ENCODE measurements around the gene FLNB. TPM values are rescaled to one million over a fixed set of nuclear protein-coding genes. Genes with fewer than 3 reads are reported as not detected.
A peak's percentile ranks its signal among the peaks of the same experiment; 100 is the strongest.

The FLNB gene
- total and polyA plus RNA-seq, 2 of the 13 experiments (the other 11 are each of a cell fraction or from before 2014, with no cell fraction given): 106 to 130 TPM

GRCh38 chr3:58102976-58103451, 94.8 kb downstream of the FLNB start (continued):
- TF ChIP-seq CENPT (CRISPR knock-in tag; IDR thresholded peaks at IDR 0.05; ENCODE audit: low read depth): no peak
- no peak for TF ChIP-seq TFDP2 (CRISPR knock-in tag; IDR thresholded peaks at IDR 0.05)
- TF ChIP-seq SOX6 (IDR thresholded peaks at IDR 0.05): no peak
- TF ChIP-seq SOX6 (CRISPR knock-in tag; IDR thresholded peaks at IDR 0.05): peak; percentile 68
- TF ChIP-seq HNF1B (CRISPR knock-in tag; IDR thresholded peaks at IDR 0.05): peak; percentile 85; the same call in 1 of the 2 replicates
- no peak for TF ChIP-seq ZNF121 (CRISPR knock-in tag; IDR thresholded peaks at IDR 0.05)
- no peak for TF ChIP-seq CTCF (CRISPR knock-in tag; IDR thresholded peaks at IDR 0.05)
- TF ChIP-seq CREBL2 (CRISPR knock-in tag; IDR thresholded peaks at IDR 0.05; ENCODE audit: borderline replicate concordance): no peak
- TF ChIP-seq PAXIP1 (CRISPR knock-in tag; conservative IDR thresholded peaks at IDR 0.05): peak; percentile 71
- no peak for TF ChIP-seq ARHGAP35 (CRISPR knock-in tag; IDR thresholded peaks at IDR 0.05; ENCODE audit: borderline replicate concordance)
- no peak for TF ChIP-seq BHLHE40 (IDR thresholded peaks at IDR 0.05; ENCODE audit: low read length)
- no peak for TF ChIP-seq KLF15 (CRISPR knock-in tag; IDR thresholded peaks at IDR 0.05; ENCODE audit: borderline replicate concordance)
- no peak for TF ChIP-seq ZNF788 (CRISPR knock-in tag; IDR thresholded peaks at IDR 0.05; ENCODE audit: borderline replicate concordance)
- TF ChIP-seq ISL2 (CRISPR knock-in tag; IDR thresholded peaks at IDR 0.05): peak; percentile 52; the same call in 1 of the 2 replicates
- no peak for TF ChIP-seq ZBTB46 (CRISPR knock-in tag; IDR thresholded peaks at IDR 0.05; ENCODE audit: borderline replicate concordance)
- no peak for TF ChIP-seq ZFX (CRISPR knock-in tag; IDR thresholded peaks at IDR 0.05; ENCODE audit: low read depth)
- peak; percentile 82 for TF ChIP-seq SALL1 (CRISPR knock-in tag; IDR thresholded peaks at IDR 0.05)
- TF ChIP-seq ZNF567 (CRISPR knock-in tag; IDR thresholded peaks at IDR 0.05; ENCODE audit: borderline replicate concordance): no peak
